ENCODE results near the gene AREG.

- TF ChIP-seq, protein P1, sequence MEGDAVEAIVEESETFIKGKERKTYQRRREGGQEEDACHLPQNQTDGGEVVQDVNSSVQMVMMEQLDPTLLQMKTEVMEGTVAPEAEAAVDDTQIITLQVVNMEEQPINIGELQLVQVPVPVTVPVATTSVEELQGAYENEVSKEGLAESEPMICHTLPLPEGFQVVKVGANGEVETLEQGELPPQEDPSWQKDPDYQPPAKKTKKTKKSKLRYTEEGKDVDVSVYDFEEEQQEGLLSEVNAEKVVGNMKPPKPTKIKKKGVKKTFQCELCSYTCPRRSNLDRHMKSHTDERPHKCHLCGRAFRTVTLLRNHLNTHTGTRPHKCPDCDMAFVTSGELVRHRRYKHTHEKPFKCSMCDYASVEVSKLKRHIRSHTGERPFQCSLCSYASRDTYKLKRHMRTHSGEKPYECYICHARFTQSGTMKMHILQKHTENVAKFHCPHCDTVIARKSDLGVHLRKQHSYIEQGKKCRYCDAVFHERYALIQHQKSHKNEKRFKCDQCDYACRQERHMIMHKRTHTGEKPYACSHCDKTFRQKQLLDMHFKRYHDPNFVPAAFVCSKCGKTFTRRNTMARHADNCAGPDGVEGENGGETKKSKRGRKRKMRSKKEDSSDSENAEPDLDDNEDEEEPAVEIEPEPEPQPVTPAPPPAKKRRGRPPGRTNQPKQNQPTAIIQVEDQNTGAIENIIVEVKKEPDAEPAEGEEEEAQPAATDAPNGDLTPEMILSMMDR (IDR thresholded peaks at IDR 0.05): no peak
- TF ChIP-seq POLR2AphosphoS5 (IDR thresholded peaks at IDR 0.05): no peak
These were observed 9.6 kb upstream of the AREG start for GRCh38 chr4:74435296-74435695.
